Stimulated activated naive B cell treated with anti-CD40 and anti-IgM and Interleukin-4, amounts not matched to agents 10 μg/mL and 1 μg/mL and 100 μg/mL, for 72 hours (primary cell): ENCODE measurements around the gene MRPL30.
"Not testable (repeated sequence)": the region's sequence is repeated elsewhere in the genome, so short reads cannot be mapped to it uniquely, and the experiment has no call there.

Experiments
- ATAC-seq, 2 donors: fragments of 150-1000 bp; cut with Tn5 transposase; replicated peaks; 2 replicates each; pipeline ENCODE4 v1.10.0; 2021; ENCODE audit warnings: moderate library complexity in 1 of 2
- DNase-seq: peaks from one replicate; pipeline ENCODE4 v3.0.0; 2021
- H3K27ac Mint-ChIP-seq: one replicate; pipeline ENCODE4 v1.8.0; 2022; ENCODE audit warnings: mild to moderate bottlenecking, mixed read lengths
- H3K27me3 Mint-ChIP-seq, 2 donors: one replicate each; pipeline ENCODE4 v1.8.0; 2022; ENCODE audit warnings: mixed read lengths in 2 of 2
- H3K36me3 Mint-ChIP-seq, 2 donors: one replicate each; pipeline ENCODE4 v1.8.0; 2022; ENCODE audit warnings: mixed read lengths in 2 of 2, mild to moderate bottlenecking in 1 of 2
- H3K4me1 Mint-ChIP-seq, 2 donors: one replicate each; pipeline ENCODE4 v1.8.0; 2022; ENCODE audit warnings: mixed read lengths in 2 of 2, mild to moderate bottlenecking in 1 of 2
- H3K4me3 Mint-ChIP-seq, 2 donors: one replicate each; pipeline ENCODE4 v1.8.0; 2022; ENCODE audit warnings: mild to moderate bottlenecking in 2 of 2, mixed read lengths in 2 of 2, moderate library complexity in 1 of 2
- H3K9me3 Mint-ChIP-seq, 2 donors: one replicate each; pipeline ENCODE4 v1.8.0; 2022; ENCODE audit warnings: mixed read lengths in 2 of 2, mild to moderate bottlenecking in 1 of 2

MRPL30 gene

DNA sequence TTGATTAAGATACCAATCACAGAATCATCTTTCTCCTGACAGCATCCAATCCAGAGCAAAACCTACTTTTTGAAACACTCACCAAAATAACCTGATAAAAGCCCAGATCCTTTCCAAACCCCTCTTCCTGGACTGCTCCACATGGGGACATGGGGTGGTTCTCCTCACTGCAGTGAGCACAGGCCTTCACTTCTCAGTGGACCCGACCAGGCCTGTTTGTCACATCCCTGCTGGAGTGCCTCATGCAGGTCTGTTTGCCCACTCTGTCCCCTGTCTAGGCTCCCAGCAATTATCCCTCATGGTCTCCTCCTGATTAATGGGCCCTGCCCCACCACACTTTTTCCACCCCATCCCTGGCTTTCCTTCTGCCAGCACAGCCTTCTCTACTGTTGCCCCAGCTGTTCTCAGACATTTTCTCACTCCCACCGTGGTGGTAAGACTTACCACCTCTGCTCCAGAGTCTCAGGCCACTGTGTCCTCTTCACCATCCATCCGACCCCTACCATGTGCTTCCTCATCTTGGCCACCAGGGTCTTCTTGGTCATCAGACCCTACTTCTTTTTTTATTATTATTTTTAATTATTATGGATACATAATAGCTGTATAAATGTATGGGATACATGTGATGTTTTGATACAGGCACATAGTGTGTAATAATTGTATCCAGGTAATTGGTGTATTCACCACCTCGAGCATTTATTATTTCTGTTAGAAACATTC, 21.1 kb downstream of the MRPL30 start:
- Mint-ChIP-seq H3K27me3 (no peaks in the 10 kb centered on the region), H3K27ac (peak overlapping the region; percentile 37), H3K4me1 (no peaks in the 10 kb centered on the region), H3K4me3 (no peak overlapping the region), H3K36me3 (peaks cover 20 to 30% of the 10 kb centered on the region in 2 donors), H3K9me3 (peaks cover 6 to 9% of the 10 kb centered on the region in 2 donors)
- DNase-seq (no peak), ATAC-seq (no peak)

DNA sequence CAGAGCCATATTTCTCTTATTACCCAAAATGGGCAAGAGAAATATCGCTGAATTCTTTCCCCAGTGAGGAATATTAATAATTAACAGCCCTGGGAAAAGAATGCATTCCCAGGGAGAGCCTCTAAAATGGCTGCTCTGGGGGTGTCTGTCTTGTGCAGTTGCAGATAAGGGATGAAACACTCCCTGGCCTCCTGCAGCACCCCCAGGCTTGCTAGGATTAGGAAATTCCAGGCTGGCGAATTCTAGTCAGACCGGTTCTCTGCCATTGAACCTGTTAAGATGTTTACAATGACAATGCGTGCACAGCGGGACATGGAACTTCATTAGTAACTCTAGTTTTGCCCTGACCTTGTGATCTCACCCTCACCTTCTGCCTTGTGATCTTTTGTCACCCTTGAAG, 24.5 kb downstream of the MRPL30 start:
- H3K27me3 Mint-ChIP-seq: no peaks in the 10 kb centered on the region
- ATAC-seq: no peak

DNA sequence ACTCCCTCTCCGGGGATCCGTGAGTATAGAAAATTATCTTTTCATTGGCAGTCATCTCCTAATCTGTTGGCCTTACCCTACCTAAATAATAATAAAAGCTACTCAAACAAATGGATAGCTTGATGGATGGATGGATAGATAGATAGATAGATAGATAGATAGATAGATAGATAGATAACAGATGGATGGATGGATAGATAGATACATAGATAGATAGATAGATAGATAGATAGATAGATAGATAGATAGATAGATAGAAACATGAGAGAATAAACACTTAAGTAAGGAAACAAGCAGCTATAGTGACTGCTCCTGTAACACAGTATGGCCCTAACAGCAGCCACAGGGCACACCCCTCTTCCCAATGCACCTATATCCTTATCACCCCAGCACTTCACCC, 35.1 kb downstream of the MRPL30 start:
- Mint-ChIP-seq H3K27ac (no peak overlapping the region), H3K9me3 (peaks cover 0 to 2% of the 10 kb centered on the region in 2 donors), H3K27me3 (no peaks in the 10 kb centered on the region), H3K4me1 (peaks cover 1 to 7% of the 10 kb centered on the region in 2 donors), H3K36me3 (peaks cover 18 to 23% of the 10 kb centered on the region in 2 donors), H3K4me3 (no peak overlapping the region)
- DNase-seq (no peak), ATAC-seq (no peak)

More for the DNA sequence above, 24.5 kb downstream of the MRPL30 start:
- DNase-seq: no peak
- no peak overlapping the region for H3K27ac Mint-ChIP-seq
- no peak overlapping the region for H3K4me3 Mint-ChIP-seq
- H3K9me3 Mint-ChIP-seq: peaks cover 8 to 15% of the 10 kb centered on the region in 2 donors
- peaks cover 31 to 44% of the 10 kb centered on the region in 2 donors for H3K36me3 Mint-ChIP-seq
- peaks cover 0 to 6% of the 10 kb centered on the region in 2 donors for H3K4me1 Mint-ChIP-seq

DNA sequence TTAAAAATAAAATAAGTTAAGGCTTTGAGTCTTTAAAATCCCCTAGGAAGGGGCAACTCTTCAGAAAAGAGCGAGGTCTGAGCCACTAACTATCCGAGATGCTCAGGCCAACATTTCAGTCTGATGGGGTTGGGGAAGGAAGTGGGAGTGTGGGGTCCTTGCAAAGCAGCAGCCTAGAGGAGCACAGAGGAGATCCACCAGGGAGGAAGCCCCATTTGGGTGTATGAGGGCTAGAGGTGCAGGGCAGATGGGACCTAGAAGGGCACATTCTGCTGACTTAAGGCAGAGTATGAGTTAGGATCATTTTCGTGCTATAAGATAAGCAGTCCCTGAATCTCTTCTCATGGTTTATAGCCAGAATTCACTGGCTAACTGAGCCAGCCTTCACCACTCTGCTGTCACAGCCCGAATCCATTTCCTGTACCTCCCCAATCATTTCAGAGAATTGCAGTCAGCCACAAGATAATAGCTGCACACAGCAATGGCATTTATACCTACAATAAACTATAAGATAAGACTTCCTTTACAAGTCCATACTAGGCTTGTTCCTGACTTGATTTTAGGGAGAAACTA, 37.0 kb downstream of the MRPL30 start:
- Mint-ChIP-seq H3K27ac (no peak overlapping the region), H3K9me3 (peaks cover 0 to 2% of the 10 kb centered on the region in 2 donors), H3K4me3 (no peak overlapping the region), H3K4me1 (peaks cover 1 to 7% of the 10 kb centered on the region in 2 donors), H3K27me3 (no peaks in the 10 kb centered on the region), H3K36me3 (peaks cover 17 to 21% of the 10 kb centered on the region in 2 donors)
- no peak for DNase-seq
- no peak for ATAC-seq

DNA sequence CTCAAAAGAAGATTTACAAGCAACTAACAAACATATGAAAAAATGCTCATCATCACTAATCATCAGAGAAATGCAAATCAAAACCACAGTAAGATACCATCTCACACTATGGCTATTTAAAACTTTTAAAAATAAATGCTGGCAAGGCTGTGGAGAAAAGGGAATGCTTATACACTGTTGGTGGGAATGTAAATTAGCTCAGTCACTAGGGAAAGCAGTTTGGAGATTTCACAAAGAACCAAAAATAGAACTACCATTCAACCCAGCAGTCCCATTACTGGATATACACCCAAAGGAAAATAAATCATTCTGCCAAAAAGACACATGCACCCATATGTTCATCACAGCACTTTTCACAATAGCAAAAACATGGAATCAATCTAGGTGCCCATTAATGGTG, 52.2 kb downstream of the MRPL30 start:
- not testable (repeated sequence) for H3K4me1 Mint-ChIP-seq

DNA sequence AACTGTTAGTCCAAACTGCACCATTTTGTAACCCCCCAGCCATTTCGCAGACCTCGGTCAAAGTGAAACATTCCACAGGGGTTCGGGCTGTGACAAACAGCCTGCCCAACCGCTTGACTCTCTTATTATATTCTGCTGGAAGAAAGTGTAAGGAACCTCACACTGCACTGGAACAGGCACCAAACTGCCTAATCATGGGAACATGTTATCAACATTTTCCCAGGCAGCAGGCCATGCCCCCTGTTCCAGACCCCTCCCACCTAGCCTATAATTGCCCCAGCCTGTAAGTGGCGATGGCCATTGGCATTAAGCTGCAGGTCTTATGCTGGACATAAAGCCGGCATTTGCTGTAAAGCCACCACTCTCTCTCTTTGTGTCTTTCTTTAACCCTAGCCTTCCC, 57.6 kb downstream of the MRPL30 start:
- no peaks in the 10 kb centered on the region for H3K36me3 Mint-ChIP-seq

More for the DNA sequence above, 52.2 kb downstream of the MRPL30 start:
- H3K36me3 Mint-ChIP-seq, H3K27ac Mint-ChIP-seq, H3K4me3 Mint-ChIP-seq, ATAC-seq, H3K27me3 Mint-ChIP-seq, DNase-seq: not testable (repeated sequence)
- peaks cover 17 to 18% of the 10 kb centered on the region in 2 donors for H3K9me3 Mint-ChIP-seq

DNA sequence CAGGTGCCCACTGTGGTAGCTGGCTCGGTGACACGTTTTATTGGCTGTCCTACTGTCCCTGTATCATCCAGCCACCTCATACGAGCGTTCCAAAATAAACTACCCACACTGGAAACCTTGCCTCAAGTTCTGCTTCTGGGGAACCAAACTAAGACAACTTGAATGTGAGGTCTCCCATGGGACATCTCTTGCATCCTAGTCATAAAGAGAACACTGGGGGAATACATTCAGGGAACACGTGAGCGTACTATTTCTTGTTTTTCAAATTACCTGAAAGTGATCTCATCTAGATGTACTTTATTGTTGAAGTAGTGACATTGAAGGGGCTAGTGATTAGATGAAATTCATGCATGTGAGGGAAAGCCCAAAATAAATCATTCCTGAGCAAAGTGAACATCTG, 59.4 kb downstream of the MRPL30 start:
- ATAC-seq (peak; percentile 46 to 77), DNase-seq (no peak)
- H3K4me1 Mint-ChIP-seq: peaks cover 0 to 4% of the 10 kb centered on the region in 2 donors
- H3K4me3 Mint-ChIP-seq: no peak overlapping the region
- H3K36me3 Mint-ChIP-seq: no peaks in the 10 kb centered on the region
- no peaks in the 10 kb centered on the region for H3K27me3 Mint-ChIP-seq
- H3K27ac Mint-ChIP-seq: no peak overlapping the region
- peaks cover 0 to 1% of the 10 kb centered on the region in 2 donors for H3K9me3 Mint-ChIP-seq

More for the DNA sequence above, 57.6 kb downstream of the MRPL30 start:
- ATAC-seq: no peak
- no peaks in the 10 kb centered on the region for H3K27me3 Mint-ChIP-seq
- H3K9me3 Mint-ChIP-seq: peaks cover 3 to 9% of the 10 kb centered on the region in 2 donors
- H3K4me3 Mint-ChIP-seq: no peak overlapping the region
- H3K4me1 Mint-ChIP-seq: peaks cover 0 to 4% of the 10 kb centered on the region in 2 donors
- DNase-seq: no peak
- no peak overlapping the region for H3K27ac Mint-ChIP-seq

DNA sequence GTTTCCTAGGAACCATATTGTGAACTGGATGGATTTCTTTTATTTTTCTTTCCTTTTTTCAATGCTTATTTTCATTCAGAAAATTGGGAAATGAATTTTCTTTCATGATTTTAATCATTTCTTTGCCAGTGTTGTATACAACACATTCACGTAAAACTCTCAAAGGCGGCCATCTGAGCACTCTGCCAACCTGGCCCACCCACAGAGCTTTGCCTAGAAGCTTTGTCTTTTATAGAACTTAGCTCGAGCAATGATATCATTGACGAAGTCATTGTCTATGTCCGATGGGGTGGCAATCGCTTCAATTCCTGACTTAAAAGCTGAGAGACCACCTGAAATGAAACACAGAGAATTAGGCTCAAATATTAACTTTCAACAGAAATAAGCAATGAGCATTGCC, 61.2 kb downstream of the MRPL30 start:
- Mint-ChIP-seq H3K9me3 (no peaks in the 10 kb centered on the region), H3K27ac (no peak overlapping the region), H3K4me1 (peaks cover 0 to 4% of the 10 kb centered on the region in 2 donors), H3K36me3 (peaks cover 0 to 1% of the 10 kb centered on the region in 2 donors), H3K4me3 (no peak overlapping the region), H3K27me3 (no peaks in the 10 kb centered on the region)
- DNase-seq: no peak
- no peak for ATAC-seq
